ENCODE data around the gene PPP1R14D.

PPP1R14D gene

GRCh38 chr15:40803688-40804087 is 24.8 kb downstream of the PPP1R14D start:
- peaks cover 15 to 16% of the 10 kb centered on the region in 2 experiments for H3K4me1 ChIP-seq (ENCODE audit: control insufficient read depth in 1 of 2, insufficient read depth in 1 of 2, low read depth in 1 of 2, low read length in 1 of 2)
- no peak for TF ChIP-seq CTCF (IDR thresholded peaks at IDR 0.05)
- no peaks in the 10 kb centered on the region for H3K9me3 ChIP-seq
- H3K36me3 ChIP-seq: no peaks in the 10 kb centered on the region
- no peak overlapping the region for H3K27ac ChIP-seq
- H3K4me3 ChIP-seq (ENCODE audit: low read depth in 1 of 2, low read length in 1 of 2): no peak overlapping the region
- H3K27me3 ChIP-seq: no peaks in the 10 kb centered on the region

GRCh38 chr15:40803076-40803475 is 25.4 kb downstream of the PPP1R14D start:
- Histone ChIP-seq H3K36me3 (no peaks in the 10 kb centered on the region), H3K27me3 (no peaks in the 10 kb centered on the region), H3K27ac (no peak overlapping the region), H3K4me1 (ENCODE audit: control insufficient read depth in 1 of 2, insufficient read depth in 1 of 2, low read depth in 1 of 2, low read length in 1 of 2) (peaks cover 12 to 13% of the 10 kb centered on the region in 2 experiments), H3K4me3 (ENCODE audit: low read depth in 1 of 2, low read length in 1 of 2) (no peak overlapping the region), H3K9me3 (no peaks in the 10 kb centered on the region)
- TF ChIP-seq CTCF (IDR thresholded peaks at IDR 0.05): no peak

- H3K9me3 ChIP-seq: no peaks in the 10 kb centered on the region
- no peaks in the 10 kb centered on the region for H3K36me3 ChIP-seq
- no peak for TF ChIP-seq CTCF (IDR thresholded peaks at IDR 0.05)
- no peak overlapping the region for H3K27ac ChIP-seq
- no peaks in the 10 kb centered on the region for H3K27me3 ChIP-seq
- H3K4me1 ChIP-seq (ENCODE audit: control insufficient read depth in 1 of 2, insufficient read depth in 1 of 2, low read depth in 1 of 2, low read length in 1 of 2): peaks cover 7% of the 10 kb centered on the region in 2 experiments
- H3K4me3 ChIP-seq (ENCODE audit: low read depth in 1 of 2, low read length in 1 of 2): no peak overlapping the region
Measured at GRCh38 chr15:40799523-40799922, 29.0 kb downstream of the PPP1R14D start.

GRCh38 chr15:40796512-40796911 is 32.0 kb downstream of the PPP1R14D start:
- no peak for TF ChIP-seq CTCF (IDR thresholded peaks at IDR 0.05)

GRCh38 chr15:40796041-40796440 is 32.5 kb downstream of the PPP1R14D start:
- no peak for TF ChIP-seq CTCF (IDR thresholded peaks at IDR 0.05)
- H3K27ac ChIP-seq: no peak overlapping the region

More at GRCh38 chr15:40796512-40796911, 32.0 kb downstream of the PPP1R14D start:
- H3K4me3 ChIP-seq (ENCODE audit: low read depth in 1 of 2, low read length in 1 of 2): no peak overlapping the region
- H3K27ac ChIP-seq: no peak overlapping the region
- no peaks in the 10 kb centered on the region for H3K9me3 ChIP-seq
- H3K27me3 ChIP-seq: no peaks in the 10 kb centered on the region
- H3K36me3 ChIP-seq: no peaks in the 10 kb centered on the region
- peaks cover 7% of the 10 kb centered on the region in 2 experiments for H3K4me1 ChIP-seq (ENCODE audit: control insufficient read depth in 1 of 2, insufficient read depth in 1 of 2, low read depth in 1 of 2, low read length in 1 of 2)

More at GRCh38 chr15:40796041-40796440, 32.5 kb downstream of the PPP1R14D start:
- Histone ChIP-seq H3K36me3 (no peaks in the 10 kb centered on the region), H3K4me1 (ENCODE audit: control insufficient read depth in 1 of 2, insufficient read depth in 1 of 2, low read depth in 1 of 2, low read length in 1 of 2) (peaks cover 7% of the 10 kb centered on the region in 2 experiments), H3K4me3 (ENCODE audit: low read depth in 1 of 2, low read length in 1 of 2) (no peak overlapping the region), H3K27me3 (no peaks in the 10 kb centered on the region), H3K9me3 (no peaks in the 10 kb centered on the region)
